Neural progenitor cell (in vitro differentiated cells): ENCODE data around the gene PRND. TPM values are rescaled to one million over a fixed set of nuclear protein-coding genes. Genes with fewer than 3 reads are reported as not detected.

Source experiments
- DNase-seq: peaks from one replicate; pipeline ENCODE4 v3.0.0-alpha.2; 2016; ENCODE audit warnings: low spot score
- H2AFZ ChIP-seq: fragments of 200-600 bp; sonication (generic); replicated peaks from 2 replicates; pipeline ENCODE4 v1.6.1; 2016; ENCODE audit warnings: antibody characterized with exemption
- H3F3A ChIP-seq: fragments of 200-600 bp; sonication (generic); 2 replicates; pipeline ENCODE4 v1.6.1; 2016; ENCODE audit warnings: antibody characterized with exemption, low read depth
- H3K27ac ChIP-seq: fragments of 200-600 bp; sonication (generic); 2 replicates; pipeline ENCODE4 v1.5.1; 2016; ENCODE audit warnings: mild to moderate bottlenecking
- H3K27me3 ChIP-seq: fragments of 200-600 bp; sonication (generic); 2 replicates; pipeline ENCODE4 v1.6.1; 2016; ENCODE audit warnings: mild to moderate bottlenecking, moderate library complexity
- H3K36me3 ChIP-seq: fragments of 200-600 bp; sonication (generic); 2 replicates; pipeline ENCODE4 v1.5.1; 2016
- H3K4me1 ChIP-seq: fragments of 200-600 bp; sonication (generic); 2 replicates; pipeline ENCODE4 v1.6.1; 2016; ENCODE audit warnings: mixed run types
- H3K4me2 ChIP-seq: fragments of 200-600 bp; sonication (generic); 2 replicates; pipeline ENCODE4 v1.6.1; 2016
- H3K4me3 ChIP-seq: fragments of 200-600 bp; sonication (generic); 2 replicates; pipeline ENCODE4 v1.5.1; 2016
- H3K79me2 ChIP-seq: fragments of 200-600 bp; sonication (generic); 2 replicates; pipeline ENCODE4 v1.6.1; 2016; ENCODE audit warnings: low read depth
- H3K9ac ChIP-seq: fragments of 200-600 bp; sonication (generic); 2 replicates; pipeline ENCODE4 v1.6.1; 2016
- H3K9me3 ChIP-seq: fragments of 200-600 bp; sonication (generic); 2 replicates; pipeline ENCODE4 v1.5.1; 2016; ENCODE audit warnings: low read depth
- H4K20me1 ChIP-seq: fragments of 200-600 bp; sonication (generic); 2 replicates; pipeline ENCODE4 v1.6.1; 2016; ENCODE audit warnings: low read depth
- H3K27ac Mint-ChIP-seq: 3 replicates; pipeline ENCODE4 v1.8.0; 2021; ENCODE audit warnings: mixed read lengths
- H3K27me3 Mint-ChIP-seq: 2 replicates; pipeline ENCODE4 v1.8.0; 2022; ENCODE audit warnings: low read depth, mild to moderate bottlenecking, inconsistent platforms, moderate library complexity, mixed read lengths; ENCODE audit not compliant: insufficient read depth
- H3K36me3 Mint-ChIP-seq: 3 replicates; pipeline ENCODE4 v1.8.0; 2021; ENCODE audit warnings: mixed read lengths
- H3K4me1 Mint-ChIP-seq: 3 replicates; pipeline ENCODE4 v1.8.0; 2021; ENCODE audit warnings: mixed read lengths
- H3K4me3 Mint-ChIP-seq: 3 replicates; pipeline ENCODE4 v1.8.0; 2021; ENCODE audit warnings: mild to moderate bottlenecking, moderate library complexity, mixed read lengths
- H3K9me3 Mint-ChIP-seq: 3 replicates; pipeline ENCODE4 v1.8.0; 2020; ENCODE audit warnings: mixed read lengths
- EZH2 ChIP-seq: fragments of 200-600 bp; sonication (generic); IDR thresholded peaks from 2 replicates; pipeline ENCODE4 v1.6.1; 2017; ENCODE audit warnings: antibody characterized with exemption, mild to moderate bottlenecking, moderate library complexity
- EZH2phosphoT487 ChIP-seq: fragments of 200-600 bp; sonication (generic); IDR thresholded peaks from 2 replicates; pipeline ENCODE4 v1.6.1; 2017; ENCODE audit warnings: antibody characterized with exemption
- total RNA-seq: library from RNA; depleted of rRNA; stranded (reverse); fragments of >200 nt; gene quantifications from 2 replicates; pipeline ENCODE4 v1.2.3, GENCODE V29; 2015; ENCODE audit warnings: low replicate concordance
- TF ChIP-seq, protein P1 (sequence below): fragments of 200-600 bp; sonication (generic); IDR thresholded peaks from 2 replicates; pipeline ENCODE4 v1.5.1; 2017; ENCODE audit warnings: antibody characterized with exemption, mild to moderate bottlenecking

Gene PRND
- total RNA-seq, 1 donor from 2014 or later, result not detected

GRCh38 chr20:4677846-4678245 lies 43.9 kb upstream of the PRND start:
- no peak for TF ChIP-seq EZH2
- TF ChIP-seq EZH2phosphoT487, result no peak
- TF ChIP-seq, protein P1, sequence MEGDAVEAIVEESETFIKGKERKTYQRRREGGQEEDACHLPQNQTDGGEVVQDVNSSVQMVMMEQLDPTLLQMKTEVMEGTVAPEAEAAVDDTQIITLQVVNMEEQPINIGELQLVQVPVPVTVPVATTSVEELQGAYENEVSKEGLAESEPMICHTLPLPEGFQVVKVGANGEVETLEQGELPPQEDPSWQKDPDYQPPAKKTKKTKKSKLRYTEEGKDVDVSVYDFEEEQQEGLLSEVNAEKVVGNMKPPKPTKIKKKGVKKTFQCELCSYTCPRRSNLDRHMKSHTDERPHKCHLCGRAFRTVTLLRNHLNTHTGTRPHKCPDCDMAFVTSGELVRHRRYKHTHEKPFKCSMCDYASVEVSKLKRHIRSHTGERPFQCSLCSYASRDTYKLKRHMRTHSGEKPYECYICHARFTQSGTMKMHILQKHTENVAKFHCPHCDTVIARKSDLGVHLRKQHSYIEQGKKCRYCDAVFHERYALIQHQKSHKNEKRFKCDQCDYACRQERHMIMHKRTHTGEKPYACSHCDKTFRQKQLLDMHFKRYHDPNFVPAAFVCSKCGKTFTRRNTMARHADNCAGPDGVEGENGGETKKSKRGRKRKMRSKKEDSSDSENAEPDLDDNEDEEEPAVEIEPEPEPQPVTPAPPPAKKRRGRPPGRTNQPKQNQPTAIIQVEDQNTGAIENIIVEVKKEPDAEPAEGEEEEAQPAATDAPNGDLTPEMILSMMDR, result no peak
- Mint-ChIP-seq H3K4me1 (peaks cover 5% of the 10 kb centered on the region), H3K27ac (no peak overlapping the region)

GRCh38 chr20:4681401-4681800 lies 40.3 kb upstream of the PRND start:
- no peak overlapping the region for H3K4me3 Mint-ChIP-seq
- Histone ChIP-seq H3K79me2 (no peaks in the 10 kb centered on the region), H3K36me3 (no peaks in the 10 kb centered on the region), H3K4me3 (no peak overlapping the region), H3K27ac (no peak overlapping the region), H3K4me1 (no peaks in the 10 kb centered on the region), H3F3A (peaks cover 12% of the 10 kb centered on the region), H4K20me1 (peaks cover 7% of the 10 kb centered on the region), H3K9me3 (no peaks in the 10 kb centered on the region), H3K9ac (no peak overlapping the region), H2AFZ (no peak overlapping the region), H3K27me3 (peaks cover 21% of the 10 kb centered on the region), H3K4me2 (no peak overlapping the region)
- H3K27ac Mint-ChIP-seq, result no peak overlapping the region
- no peak for TF ChIP-seq EZH2phosphoT487
- no peak for TF ChIP-seq EZH2
- TF ChIP-seq, protein P1, result no peak
- H3K9me3 Mint-ChIP-seq, result no peaks in the 10 kb centered on the region
- H3K27me3 Mint-ChIP-seq, result peaks cover 10% of the 10 kb centered on the region
- no peaks in the 10 kb centered on the region for H3K36me3 Mint-ChIP-seq
- DNase-seq, result no peak
- peaks cover 7% of the 10 kb centered on the region for H3K4me1 Mint-ChIP-seq

More at GRCh38 chr20:4677846-4678245, 43.9 kb upstream of the PRND start:
- Mint-ChIP-seq H3K36me3 (no peaks in the 10 kb centered on the region), H3K9me3 (no peaks in the 10 kb centered on the region), H3K27me3 (peaks cover 5% of the 10 kb centered on the region), H3K4me3 (no peak overlapping the region)
- DNase-seq, result no peak
- Histone ChIP-seq H4K20me1 (no peaks in the 10 kb centered on the region), H2AFZ (no peak overlapping the region), H3K36me3 (no peaks in the 10 kb centered on the region), H3K4me1 (no peaks in the 10 kb centered on the region), H3K4me2 (no peak overlapping the region), H3K4me3 (no peak overlapping the region), H3K79me2 (no peaks in the 10 kb centered on the region), H3K9ac (no peak overlapping the region), H3K27me3 (no peaks in the 10 kb centered on the region), H3K9me3 (no peaks in the 10 kb centered on the region), H3F3A (no peaks in the 10 kb centered on the region), H3K27ac (no peak overlapping the region)

DNA sequence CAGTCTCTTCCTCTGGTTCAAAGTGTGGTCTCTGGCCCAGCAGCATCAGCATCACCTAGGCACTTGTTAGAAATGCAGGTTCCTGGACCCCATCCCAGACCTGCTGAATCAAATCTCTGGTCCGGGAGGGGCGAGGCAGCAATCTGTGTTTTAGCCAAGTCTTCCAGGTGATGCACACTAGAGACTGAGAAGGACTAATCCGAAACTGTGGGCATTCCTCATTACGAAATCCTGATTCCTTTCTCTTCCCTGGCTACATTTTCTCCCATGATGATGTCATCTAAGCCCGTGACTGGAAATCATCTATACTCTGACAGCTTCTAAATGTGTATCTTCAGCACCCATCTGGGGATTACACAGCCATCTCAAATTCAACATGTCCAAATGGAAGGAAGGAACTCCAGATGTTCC lies 39.7 kb upstream of the PRND start:
- H3K4me1 Mint-ChIP-seq, result peaks cover 7% of the 10 kb centered on the region
- Histone ChIP-seq H3K27me3 (peaks cover 26% of the 10 kb centered on the region), H3K4me2 (no peak overlapping the region), H3K27ac (no peak overlapping the region), H3K9ac (no peak overlapping the region), H4K20me1 (peaks cover 7% of the 10 kb centered on the region), H3K4me3 (no peak overlapping the region), H3F3A (peaks cover 12% of the 10 kb centered on the region), H2AFZ (no peak overlapping the region), H3K36me3 (no peaks in the 10 kb centered on the region), H3K4me1 (no peaks in the 10 kb centered on the region), H3K9me3 (no peaks in the 10 kb centered on the region), H3K79me2 (no peaks in the 10 kb centered on the region)
- no peaks in the 10 kb centered on the region for H3K36me3 Mint-ChIP-seq
- TF ChIP-seq EZH2phosphoT487 (no peak), EZH2 (no peak)
- TF ChIP-seq, protein P1, result no peak
- H3K4me3 Mint-ChIP-seq, result no peak overlapping the region
- H3K9me3 Mint-ChIP-seq, result no peaks in the 10 kb centered on the region
- no peak overlapping the region for H3K27ac Mint-ChIP-seq
- H3K27me3 Mint-ChIP-seq, result peaks cover 10% of the 10 kb centered on the region
- no peak for DNase-seq
